ENCODE measurements around the gene NFYC. TPM values are rescaled to one million over a fixed set of nuclear protein-coding genes. Genes with fewer than 3 reads are reported as not detected.

NFYC gene
- total RNA-seq, result 26.8 TPM

DNA sequence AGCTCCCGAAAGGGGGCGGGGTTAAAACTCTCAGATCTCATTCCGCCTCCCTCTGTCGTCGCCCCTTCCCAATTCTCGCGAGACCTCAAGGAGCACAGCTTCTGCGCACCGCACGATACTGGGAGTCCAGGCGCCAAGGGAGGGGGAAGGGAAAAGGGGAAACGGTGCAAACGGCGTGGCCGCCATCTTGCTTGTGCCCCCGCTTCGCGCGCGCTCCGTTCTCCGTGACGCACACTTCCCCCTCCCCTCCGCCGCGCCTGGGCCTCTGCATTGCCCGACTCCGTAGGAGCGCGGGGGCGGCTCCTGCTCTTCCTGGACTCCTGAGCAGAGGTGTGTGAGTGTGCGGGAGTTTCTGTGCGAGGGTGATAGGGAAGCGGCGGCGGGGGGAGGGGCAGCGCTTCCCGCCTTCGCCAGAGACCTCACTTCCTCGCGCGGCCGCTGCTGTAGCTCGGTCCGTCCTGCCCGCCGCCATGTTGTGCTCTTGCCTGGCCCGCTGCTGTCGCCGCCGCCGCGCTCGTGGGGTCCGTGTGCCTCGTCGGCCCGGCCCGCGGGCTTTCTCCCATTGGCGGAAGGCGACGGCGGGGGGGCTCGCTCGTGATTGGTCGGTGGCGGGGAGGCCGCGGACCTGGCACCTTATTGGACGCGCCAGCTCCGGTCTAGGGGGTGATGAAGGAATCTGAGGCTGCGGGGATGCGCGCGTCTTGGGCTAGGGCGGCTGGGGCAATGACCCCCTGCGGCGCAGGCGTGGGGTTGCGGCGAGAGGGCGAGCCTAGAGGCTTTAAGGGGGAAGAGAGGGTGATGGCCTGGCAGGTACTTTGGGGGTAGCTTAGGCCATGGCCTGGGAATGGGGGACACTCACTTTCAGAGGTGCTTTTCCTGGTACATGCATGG, at the start of gene NFYC:
NFYC (plus strand) TSS at position 167 of the 891 bp plus-strand sequence. CDS start 47,140 bp downstream, outside the sequence.
- peak; percentile 96 for DNase-seq (ENCODE audit: low spot score)
- peak; percentile 85 for ATAC-seq

DNA sequence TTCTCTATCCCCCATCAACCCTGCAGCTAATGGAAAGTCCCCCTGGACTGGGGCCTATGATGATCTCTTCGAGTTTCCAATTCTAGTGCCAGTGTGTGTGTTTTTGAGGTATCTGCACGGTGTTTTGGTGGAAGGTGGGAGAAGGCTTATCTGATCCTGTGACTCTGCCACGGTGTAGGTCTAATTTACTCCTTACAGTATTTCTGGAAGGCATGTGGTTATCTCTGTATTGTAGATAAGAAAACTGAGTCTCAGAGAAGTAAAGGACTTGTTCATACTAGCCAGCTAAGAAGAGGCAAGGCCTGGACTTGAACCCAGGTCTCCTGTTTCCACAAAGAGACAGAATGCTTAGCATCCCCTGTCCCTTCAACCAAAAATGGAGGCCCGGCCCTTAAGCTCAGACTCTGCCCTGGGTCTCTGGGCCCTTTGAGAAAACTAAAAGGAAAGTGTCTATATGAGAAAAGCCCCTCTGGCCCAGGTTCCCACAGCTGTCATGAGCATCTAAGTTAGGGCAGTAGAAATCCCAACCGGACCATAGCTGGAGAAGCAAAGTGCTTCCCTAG, 46.3 kb upstream of the NFYC start:
- DNase-seq (ENCODE audit: low spot score), result no peak
- ATAC-seq, result no peak

DNA sequence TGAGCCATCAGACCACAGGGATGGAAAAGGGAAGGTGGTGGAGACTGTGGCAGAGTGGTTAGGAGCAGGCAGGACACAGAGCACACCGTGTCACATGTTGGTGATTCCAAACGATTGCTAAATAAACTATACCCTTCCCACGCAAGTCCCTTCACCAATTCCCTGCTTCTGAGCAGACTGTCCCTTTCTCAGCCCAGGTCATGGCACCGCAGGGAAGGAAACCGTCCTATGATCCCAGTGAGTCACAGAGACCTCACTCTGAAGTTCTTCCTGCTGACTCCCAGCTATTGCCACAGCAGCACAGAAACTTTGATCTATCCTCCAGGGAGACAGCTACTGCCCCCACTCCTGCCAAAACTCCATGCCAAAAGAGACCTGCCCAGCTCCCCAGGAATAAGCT, 45.2 kb upstream of the NFYC start:
- DNase-seq (ENCODE audit: low spot score), result no peak
- ATAC-seq, result peak; percentile 53

DNA sequence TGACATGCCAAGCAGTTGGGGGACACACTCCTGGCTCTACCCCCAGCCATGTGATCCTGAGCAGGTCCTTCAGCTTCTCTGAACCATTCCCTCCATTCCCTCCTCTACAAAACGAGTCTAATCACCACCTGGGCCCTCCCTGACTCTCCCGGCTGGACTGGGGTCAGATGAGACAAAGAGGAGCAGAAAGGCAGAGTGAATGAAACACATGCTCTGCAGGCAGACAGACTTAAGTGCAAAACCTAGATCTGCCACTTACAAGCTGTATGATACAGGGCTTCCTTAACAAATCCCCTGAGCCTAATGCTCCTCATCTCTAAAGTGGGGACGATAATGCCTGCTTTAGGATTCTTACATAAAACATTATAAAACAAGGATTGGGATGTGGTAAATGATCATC, 43.3 kb upstream of the NFYC start:
- ATAC-seq (no peak), DNase-seq (ENCODE audit: low spot score) (no peak)

DNA sequence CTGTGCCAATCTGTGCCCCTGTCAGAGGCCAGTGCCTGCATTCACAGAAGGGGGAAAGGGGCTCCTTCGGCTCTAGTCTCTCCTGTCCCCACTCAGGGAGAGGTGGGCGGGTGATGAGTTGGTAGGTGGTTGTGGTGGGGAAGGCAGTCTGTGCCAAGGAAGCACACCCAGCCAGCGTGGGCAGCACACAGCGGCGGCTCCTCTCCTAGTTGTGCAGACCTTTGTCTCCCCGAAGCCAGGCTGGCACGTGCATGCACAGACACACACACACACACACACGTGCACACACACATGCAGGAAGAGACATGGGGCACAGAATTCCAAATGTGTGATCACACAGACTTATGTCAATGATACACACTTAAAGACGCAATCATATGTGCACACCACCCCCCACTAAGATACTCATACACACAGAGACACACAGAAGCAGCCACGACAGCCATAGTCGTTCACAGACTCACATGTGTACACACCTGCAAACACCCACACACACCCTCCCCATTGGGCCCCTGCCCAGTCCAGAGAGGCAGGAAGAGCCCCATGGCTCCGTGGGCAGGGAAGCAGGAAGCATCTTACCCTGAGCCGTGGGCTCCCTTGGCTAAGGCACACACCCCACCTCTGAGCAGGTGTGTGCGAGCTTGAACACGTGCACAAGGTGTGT, 42.4 kb upstream of the NFYC start:
- ATAC-seq (no peak), DNase-seq (ENCODE audit: low spot score) (no peak)

DNA sequence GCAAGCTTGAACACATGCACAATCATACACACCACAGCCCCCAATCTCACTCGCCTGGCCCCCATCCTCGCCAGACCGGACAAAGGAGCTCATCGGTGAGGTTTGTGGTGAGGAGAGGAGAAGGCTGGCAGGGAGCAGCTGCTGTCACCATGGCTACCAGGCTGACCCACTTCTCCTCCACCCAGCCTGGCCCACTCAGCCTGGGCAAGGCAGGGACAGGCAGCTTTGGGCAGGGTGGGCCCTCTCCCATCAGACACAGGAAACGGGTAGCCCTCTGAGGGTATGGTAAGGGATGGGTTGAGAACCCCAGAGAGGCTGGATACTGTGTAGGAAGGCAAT, 41.9 kb upstream of the NFYC start:
- no peak for DNase-seq (ENCODE audit: low spot score)
- ATAC-seq, result no peak

DNA sequence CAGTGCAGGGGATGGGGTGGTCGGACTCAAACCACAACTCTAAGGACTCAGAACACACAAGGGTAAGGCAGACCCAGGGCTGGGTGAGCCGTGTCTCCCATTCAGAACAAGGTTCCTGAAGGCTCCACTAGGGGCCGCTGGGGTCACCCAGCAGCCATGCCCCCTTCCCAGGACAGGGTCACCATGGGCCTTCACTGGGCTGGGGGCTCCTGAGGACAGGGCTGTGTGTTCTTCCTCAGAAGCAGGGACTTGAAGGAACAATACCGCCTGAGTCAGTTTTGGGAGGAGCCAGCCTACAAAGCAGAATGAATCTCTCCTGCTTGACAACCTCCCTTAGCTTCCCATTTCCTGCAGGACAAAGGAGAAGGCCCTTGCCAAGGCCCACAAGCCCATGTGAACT, 41.4 kb upstream of the NFYC start:
- ATAC-seq, result peak; percentile 33
- no peak for DNase-seq (ENCODE audit: low spot score)

DNA sequence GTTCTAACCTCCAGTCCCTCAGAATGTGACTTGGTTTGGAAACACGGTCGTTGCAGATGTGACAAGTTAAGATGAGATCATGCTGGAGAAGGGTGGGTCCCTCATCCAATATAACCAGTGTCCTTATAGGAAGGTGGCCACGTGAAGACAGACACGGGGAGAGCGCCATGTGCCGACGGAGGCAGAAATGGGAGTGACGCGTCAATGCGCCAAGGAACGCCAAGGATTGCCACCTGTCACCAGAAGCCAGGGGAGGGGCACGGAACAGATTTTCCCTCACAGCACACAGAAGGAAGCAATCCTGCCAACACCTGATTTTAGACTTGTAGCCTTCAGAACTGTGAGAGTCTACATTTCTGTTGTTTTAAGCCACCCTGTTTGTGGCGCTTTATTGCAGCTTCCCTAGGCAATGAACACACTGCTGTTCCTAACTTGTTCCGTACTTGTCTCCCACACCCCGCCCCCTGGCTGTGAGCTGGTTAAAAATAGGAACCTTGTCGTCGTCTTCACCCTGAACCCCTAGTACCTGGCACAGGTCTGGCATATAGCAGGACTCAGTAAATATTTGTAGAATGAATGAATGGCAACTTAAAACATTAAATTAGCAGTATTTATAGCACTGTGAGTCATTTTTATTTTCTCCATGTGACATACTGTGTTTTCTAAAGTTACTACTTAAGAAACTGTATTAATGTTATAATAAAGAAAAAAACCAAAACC, 40.2 kb upstream of the NFYC start:
- no peak for DNase-seq (ENCODE audit: low spot score)
- ATAC-seq, result no peak

DNA sequence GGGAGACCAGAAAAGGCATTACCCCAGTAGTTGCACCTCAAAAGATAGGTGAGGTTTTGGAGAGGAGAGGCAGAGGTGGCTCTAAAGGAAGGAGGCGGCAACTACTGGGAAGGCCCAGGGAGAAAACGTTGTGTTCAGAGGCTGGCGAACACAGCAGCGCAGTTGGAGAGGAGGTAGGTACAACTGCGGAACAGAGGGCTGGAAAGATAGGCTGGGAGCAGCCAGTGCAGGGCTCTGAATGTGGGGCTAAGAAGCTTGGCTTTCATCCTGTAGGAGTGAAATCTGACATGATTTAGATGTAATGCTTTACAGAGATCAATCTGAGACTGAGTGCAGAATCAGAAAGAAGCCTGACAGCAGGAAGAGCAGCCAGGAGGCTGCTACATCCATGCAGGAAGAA, 39.0 kb upstream of the NFYC start:
- no peak for ATAC-seq

DNA sequence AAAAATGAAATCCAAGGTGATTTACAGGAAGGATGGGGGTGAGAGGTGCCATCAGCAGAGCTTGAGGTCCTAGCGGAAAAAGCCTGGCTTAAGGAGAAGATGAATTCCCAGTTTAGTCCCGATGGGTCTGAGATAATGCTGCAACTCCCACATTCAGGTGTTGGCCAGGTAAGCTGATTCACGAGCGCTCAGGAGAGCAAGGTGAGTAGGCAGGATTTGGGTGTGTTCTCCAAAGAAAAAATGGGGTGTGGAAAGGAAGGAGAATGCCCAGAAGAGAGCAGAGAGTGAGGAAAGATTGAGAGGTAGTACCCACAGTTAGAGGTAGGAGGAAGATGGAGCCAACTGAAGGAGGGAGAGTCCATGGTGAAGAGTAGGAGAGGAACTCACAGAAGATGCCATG, 38.5 kb upstream of the NFYC start:
- ATAC-seq (no peak), DNase-seq (ENCODE audit: low spot score) (no peak)

More for the DNA sequence above, 39.0 kb upstream of the NFYC start:
- no peak for DNase-seq (ENCODE audit: low spot score)

DNA sequence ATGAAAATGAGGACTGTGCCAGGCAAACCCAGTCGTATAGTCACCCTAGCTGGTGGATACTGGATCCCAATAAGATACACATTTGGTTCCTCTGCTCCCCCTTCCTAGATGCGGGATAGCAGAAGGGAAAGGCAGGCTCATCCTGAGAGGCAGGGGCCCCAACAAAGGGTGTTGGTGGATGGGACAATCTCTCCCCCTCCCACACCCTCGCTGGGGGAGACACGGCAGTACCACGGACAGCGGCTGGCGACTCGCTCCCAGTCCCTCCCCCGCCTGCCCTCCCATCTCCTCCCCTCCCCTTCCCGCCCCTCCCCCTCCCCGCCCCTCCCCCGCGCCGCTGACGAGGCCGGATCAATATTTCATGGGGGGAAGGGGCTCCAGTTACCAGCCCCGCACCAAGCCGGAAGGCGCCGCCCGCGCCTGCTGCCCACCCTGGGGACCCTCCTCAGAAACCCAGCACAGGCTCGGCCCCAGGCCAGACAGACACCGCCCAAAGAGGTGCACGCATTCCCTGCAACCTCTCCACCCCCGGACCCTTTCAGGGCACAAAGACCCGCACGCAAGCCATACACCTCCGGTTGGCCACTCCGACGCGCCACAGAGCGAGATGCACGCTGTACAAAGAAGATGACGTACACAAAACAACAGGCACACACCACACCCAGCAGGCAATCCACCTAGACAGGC, 37.5 kb upstream of the NFYC start:
- ATAC-seq, result no peak
- DNase-seq (ENCODE audit: low spot score), result no peak

DNA sequence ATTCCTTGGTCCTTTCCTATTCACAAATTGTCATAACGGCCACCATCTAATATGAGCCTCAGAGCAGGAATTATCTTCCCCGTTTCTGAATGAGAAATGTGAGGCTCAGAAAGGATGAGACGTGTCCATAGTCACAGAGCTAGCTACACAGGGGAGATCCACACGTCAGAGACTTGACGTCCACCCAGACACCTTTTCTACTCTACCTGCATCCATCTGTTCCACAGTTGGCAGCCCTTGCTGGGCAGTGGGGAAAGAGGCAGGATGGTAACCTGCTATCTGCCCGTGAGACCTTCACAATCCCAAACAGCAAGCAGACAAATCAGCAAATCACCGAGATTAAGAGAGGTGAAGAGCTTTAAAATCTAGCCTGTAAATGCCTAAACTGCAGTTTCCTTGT, 34.5 kb upstream of the NFYC start:
- no peak for DNase-seq (ENCODE audit: low spot score)

DNA sequence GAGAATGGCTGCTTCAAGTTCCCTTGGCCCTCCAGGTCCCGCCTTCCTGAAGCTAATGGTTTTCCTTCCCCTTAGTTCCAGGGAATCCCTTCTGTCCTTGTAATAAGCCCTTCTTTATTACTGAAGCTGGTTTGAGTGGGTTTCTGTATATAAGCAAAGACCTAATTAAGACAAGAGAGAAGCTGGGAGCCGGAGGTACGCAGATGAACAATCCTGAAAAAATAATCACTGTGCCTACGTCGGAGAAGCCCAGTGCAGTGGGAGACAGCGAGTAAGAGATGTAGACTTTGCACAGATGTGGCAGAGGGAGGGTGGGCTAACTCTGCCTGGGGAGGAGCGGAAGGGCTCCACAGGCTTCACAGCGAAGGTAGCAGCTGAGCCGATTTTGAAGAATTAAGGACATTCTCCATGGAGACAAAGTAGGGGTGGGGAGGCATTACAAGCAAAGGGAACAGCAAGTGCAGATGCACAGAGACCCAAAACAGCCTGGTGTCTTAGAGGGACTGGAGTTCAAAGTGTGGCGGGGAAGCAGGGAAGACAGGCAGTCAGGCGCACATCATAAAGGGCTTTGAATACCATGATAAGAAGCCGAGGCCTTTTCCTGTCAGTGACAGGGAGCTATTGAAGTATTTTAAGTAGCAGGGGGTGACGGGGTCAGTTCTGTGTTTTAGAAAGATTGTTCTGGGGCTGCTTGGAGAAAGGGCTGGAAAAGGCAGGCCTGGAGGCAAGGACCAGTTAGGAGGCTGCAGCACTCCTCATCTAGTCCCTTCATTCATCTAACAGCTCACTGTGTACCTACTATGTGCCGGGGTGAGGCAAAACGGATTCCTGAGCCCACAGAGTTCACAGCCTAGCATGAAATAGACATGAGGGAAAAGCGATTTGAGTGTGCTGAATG, 32.5 kb upstream of the NFYC start:
- DNase-seq (ENCODE audit: low spot score) (no peak), ATAC-seq (peak; percentile 22)

More for the DNA sequence above, 34.5 kb upstream of the NFYC start:
- ATAC-seq, result no peak

DNA sequence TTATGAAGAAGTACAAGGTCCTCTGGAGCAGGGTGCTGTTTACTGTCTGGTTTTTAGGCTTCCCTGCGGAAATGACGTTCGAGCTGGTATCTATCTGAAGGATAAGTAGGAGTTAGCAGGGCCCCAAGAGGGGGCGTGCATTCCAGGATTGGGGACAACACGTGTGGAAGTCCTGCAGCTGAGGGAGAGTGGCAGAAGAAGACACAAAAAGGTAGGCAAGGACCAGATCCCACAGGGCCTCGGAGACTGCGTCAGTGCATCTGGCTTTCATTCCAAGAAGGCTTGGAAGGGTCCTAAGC, 31.9 kb upstream of the NFYC start:
- no peak for ATAC-seq
- no peak for DNase-seq (ENCODE audit: low spot score)

DNA sequence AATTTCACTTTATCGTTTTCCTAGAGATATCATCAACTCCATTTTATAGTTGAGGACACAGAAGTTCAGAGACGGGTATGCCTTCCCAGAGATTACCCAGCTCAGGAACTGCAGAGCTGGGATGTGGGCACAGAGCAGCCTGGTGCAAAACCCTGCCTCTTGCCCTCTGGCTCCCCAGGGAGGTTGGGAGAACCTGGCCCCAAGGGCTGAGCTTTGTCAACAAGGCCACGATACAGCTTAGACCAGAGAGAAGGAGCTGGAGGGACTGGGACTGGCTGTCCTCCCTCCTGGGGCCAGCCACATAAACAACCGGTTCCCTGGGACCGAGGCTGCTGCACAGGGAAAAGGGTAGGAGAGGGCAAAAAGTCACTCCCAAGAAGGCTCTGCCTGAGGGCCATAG, 29.8 kb upstream of the NFYC start:
- no peak for DNase-seq (ENCODE audit: low spot score)
- ATAC-seq, result no peak

DNA sequence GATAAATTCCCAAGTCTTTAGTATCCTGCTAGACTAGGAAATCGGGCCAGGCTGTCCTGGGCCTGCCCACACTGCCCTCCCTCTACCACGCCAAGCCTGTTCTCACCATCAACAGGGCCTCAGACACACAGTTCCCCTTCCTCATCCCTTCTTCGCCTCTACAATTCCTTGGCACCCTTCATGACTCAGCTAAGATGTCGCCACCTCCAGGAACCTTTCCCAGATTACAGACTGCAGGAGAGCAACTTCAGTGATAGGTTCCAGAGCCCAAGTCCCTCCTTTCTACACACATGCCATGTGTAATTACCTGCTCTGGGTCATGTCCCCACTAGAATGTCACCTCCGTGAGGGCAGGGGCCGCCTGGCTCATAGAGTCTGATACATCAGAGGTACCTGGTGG, 29.4 kb upstream of the NFYC start:
- DNase-seq (ENCODE audit: low spot score) (no peak), ATAC-seq (no peak)

DNA sequence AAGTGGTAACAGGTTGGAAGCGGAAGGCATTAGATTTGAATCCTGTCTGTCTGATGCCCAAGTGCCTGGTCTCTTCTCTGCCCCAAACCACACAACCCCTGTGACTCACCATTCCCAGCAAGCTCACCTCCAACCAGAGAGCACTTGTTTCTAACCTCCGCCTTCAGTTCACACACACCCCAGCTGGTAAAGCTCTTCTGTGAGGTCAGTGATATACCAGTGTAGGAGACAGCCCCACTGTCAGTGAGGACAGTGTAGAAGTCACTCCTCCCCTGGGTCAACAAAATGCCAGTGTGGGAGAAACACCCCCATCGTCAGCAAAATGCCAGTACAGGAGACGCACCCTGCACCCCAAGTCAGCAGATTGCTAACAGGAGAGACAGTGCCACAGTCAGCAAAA, 28.6 kb upstream of the NFYC start:
- ATAC-seq (no peak), DNase-seq (ENCODE audit: low spot score) (no peak)

DNA sequence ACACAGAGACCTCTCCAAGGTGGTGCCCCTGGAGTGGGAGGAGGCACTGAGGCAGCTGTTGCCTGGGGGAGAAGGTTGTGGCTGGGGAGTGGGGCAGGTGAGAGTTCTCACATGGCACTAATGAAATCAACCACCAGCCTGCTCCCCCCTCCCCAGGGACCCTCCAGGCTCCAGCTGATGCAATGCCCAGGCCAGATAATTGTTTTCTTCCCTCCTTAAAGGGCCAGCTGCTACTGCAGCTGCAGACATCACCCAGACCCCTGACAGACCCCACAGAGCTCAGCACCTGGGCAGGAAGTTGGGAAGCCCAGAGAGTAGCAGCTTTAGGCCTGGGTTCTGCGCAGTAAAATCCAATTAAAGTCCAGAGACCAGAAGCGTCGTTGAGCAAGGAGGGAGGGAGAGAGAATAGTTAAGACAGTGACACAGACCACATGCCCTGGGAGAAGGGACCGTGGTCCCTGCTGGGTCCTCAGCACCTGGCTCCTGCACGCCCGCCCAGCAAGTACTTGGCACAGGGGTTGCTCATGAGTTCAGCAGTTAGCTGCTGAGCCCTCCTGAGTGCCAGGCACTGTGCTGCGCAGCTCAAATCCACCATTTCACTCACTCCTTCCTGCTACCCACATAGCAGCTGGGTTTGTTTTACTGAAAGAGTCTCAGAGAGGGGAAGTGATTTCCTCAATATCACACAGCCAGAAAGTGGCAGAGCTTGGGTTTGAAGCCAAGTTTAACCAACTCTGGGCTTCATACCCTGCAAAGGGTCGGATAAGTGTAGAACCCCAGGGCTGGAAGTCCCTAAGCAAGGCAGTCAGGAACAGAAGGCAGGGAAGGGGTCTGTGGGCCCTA, 28.0 kb upstream of the NFYC start:
- no peak for ATAC-seq
- no peak for DNase-seq (ENCODE audit: low spot score)

DNA sequence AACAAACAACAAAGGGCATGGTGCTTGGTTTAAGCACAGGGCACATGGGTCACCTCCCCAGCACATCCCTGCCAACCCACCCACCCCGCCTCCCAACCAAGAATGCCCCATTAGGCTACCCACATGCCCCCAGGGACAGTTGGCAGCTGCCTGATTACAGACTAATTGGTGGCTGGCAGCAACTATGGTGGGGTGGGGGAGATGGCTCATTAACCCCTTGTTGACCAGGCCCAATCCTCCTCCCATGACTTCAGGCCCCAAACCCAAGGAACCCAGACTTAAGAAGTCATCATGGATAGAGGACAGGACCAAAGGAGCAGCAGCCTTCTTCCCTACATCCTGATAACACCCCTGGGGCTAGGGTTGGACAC, 27.4 kb upstream of the NFYC start:
- ATAC-seq (no peak), DNase-seq (ENCODE audit: low spot score) (no peak)

All from left lobe of liver (tissue), 2 donors.